ENCODE results near the gene SLC37A1. TPM values are rescaled to one million over a fixed set of nuclear protein-coding genes. Genes with fewer than 3 reads are reported as not detected.

The SLC37A1 gene
- total and polyA plus RNA-seq, 9 of the 15 experiments (the other 6 are each of a cell fraction or from before 2014, with no cell fraction given) = 0.06 to 3.4 (median 0.40) TPM

DNA sequence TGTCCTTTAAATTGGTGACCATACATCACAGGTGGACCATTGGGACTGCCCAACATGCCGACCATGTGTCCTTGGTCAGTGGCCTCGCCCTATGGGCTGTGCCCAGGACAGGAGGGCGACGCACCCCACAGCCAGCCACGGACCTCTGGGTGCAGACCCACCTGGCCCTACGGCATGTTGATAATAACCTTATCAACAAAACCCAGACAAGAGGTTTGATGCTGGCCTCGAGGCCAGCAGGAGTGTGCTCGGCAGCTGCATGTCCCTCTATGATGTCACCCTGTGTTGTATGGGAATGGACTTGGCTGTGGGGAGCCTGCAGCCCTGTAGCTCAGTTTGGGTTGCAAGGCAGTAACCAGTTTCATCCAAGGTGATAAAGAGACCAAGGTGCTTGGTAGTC lies 32.1 kb downstream of the SLC37A1 start (continued):
- TF ChIP-seq ZFP30 (CRISPR knock-in tag; IDR thresholded peaks at IDR 0.05; ENCODE audit: borderline replicate concordance) (no peak), ZC3H4 (CRISPR knock-in tag; IDR thresholded peaks at IDR 0.05; ENCODE audit: borderline replicate concordance) (0 out of 2 replicates have a peak, but pooled peaks have one; percentile 23)

DNA sequence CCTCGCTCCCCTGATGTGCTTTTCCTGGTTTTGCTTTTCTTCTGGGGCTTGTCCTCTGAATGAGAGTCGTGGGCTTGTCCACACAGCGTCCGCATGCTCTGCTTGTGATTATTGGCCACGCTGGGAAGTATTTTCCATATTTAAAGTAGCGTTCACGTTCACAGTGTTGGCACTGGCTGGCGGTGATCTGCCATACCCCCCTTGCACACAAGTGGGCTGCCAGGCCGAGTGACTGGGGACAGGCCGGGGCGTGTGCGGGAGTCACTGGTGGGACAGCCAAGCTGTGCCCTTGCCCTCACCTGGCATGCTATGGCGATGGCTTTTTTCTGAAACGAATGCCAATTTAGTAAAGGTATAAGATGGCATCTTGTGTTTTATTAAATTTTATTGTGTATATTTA lies 32.8 kb downstream of the SLC37A1 start:
- Histone ChIP-seq H3K9me3 (replicated peaks; ENCODE audit: control insufficient read depth, insufficient read depth, low read depth, low read length) (no peaks in the 10 kb centered on the region; the same call in 1 of the 2 replicates), H3K9ac (ENCODE audit: insufficient read depth in 1 of 2, low read depth in 2 of 2, low read length in 2 of 2) (peak overlapping the region; percentile 55 to 69; a peak in 2 of 4 replicates), H2AFZ (ENCODE audit: low read depth, low read length) (no peak overlapping the region), H3K79me2 (ENCODE audit: control insufficient read depth, insufficient read depth, low read length) (no peaks in the 10 kb centered on the region), H4K20me1 (replicated peaks; ENCODE audit: control insufficient read depth, insufficient read depth, low read length) (no peaks in the 10 kb centered on the region), H3K9me1 (ENCODE audit: control insufficient read depth, insufficient read depth, low read length) (peaks cover 2% of the 10 kb centered on the region), H3K27me3 (ENCODE audit: control insufficient read depth in 2 of 2, insufficient read depth in 2 of 2, low read length in 2 of 2) (no peaks in the 10 kb centered on the region), H3K4me1 (replicated peaks in 1 of 2; ENCODE audit: control insufficient read depth in 2 of 2, insufficient read depth in 2 of 2, low read length in 2 of 2) (peaks cover 48 to 62% of the 10 kb centered on the region in 2 experiments), H3K27ac (ENCODE audit: extremely low read depth, low read depth, low read length) (peak overlapping the region; percentile 81; the same call in 2 of the 3 replicates), H3K4me3 (no peak overlapping the region), H3K36me3 (ENCODE audit: control insufficient read depth, insufficient read depth, low read length) (no peaks in the 10 kb centered on the region), H3K4me2 (ENCODE audit: insufficient read depth, low read length) (peak overlapping the region; percentile 90)
- FAIRE-seq = no peak
- intact Hi-C loops (cut with micrococcal nuclease) = no loop called here
- in situ Hi-C loops (cut with MboI) = no loop called here
- ChIA-PET CTCF (ENCODE audit: low intra/inter-chr PET ratio) (no interaction called here), POLR2A (interaction anchor here (1.6 to 3.3 kb wide), 2 partner anchors 11 to 19 kb away, joined by 5 to 14 read pairs; no protein-coding TSS in a partner anchor)
- DNase-seq (ENCODE audit: extremely low read depth in 1 of 4, low spot score in 3 of 4) = no peak
- ATAC-seq = no peak
- WGBS (ENCODE audit: insufficient coverage, low coverage, missing lambda C conversion rate) = 56% methylated on average over 14 of the region's 14 CpGs
- no TSS peak for BruUV-seq (replicated peaks)
- TF ChIP-seq, protein P1, sequence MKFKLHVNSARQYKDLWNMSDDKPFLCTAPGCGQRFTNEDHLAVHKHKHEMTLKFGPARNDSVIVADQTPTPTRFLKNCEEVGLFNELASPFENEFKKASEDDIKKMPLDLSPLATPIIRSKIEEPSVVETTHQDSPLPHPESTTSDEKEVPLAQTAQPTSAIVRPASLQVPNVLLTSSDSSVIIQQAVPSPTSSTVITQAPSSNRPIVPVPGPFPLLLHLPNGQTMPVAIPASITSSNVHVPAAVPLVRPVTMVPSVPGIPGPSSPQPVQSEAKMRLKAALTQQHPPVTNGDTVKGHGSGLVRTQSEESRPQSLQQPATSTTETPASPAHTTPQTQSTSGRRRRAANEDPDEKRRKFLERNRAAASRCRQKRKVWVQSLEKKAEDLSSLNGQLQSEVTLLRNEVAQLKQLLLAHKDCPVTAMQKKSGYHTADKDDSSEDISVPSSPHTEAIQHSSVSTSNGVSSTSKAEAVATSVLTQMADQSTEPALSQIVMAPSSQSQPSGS (CRISPR knock-in tag; IDR thresholded peaks at IDR 0.05) = no peak
- TF ChIP-seq TEAD1 (CRISPR knock-in tag; IDR thresholded peaks at IDR 0.05) = no peak
- TF ChIP-seq GABPB2 (CRISPR knock-in tag; conservative IDR thresholded peaks at IDR 0.05) = 0 out of 2 replicates have a peak, but pooled peaks have one; percentile 52
- TF ChIP-seq, protein P2, sequence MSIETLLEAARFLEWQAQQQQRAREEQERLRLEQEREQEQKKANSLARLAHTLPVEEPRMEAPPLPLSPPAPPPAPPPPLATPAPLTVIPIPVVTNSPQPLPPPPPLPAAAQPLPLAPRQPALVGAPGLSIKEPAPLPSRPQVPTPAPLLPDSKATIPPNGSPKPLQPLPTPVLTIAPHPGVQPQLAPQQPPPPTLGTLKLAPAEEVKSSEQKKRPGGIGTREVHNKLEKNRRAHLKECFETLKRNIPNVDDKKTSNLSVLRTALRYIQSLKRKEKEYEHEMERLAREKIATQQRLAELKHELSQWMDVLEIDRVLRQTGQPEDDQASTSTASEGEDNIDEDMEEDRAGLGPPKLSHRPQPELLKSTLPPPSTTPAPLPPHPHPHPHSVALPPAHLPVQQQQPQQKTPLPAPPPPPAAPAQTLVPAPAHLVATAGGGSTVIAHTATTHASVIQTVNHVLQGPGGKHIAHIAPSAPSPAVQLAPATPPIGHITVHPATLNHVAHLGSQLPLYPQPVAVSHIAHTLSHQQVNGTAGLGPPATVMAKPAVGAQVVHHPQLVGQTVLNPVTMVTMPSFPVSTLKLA (conservative IDR thresholded peaks at IDR 0.05) = no peak
- no peak for TF ChIP-seq ZNF583 (CRISPR knock-in tag; IDR thresholded peaks at IDR 0.05)
- no peak for TF ChIP-seq BACH1 (tag; IDR thresholded peaks at IDR 0.05)
- TF ChIP-seq, protein P3, sequence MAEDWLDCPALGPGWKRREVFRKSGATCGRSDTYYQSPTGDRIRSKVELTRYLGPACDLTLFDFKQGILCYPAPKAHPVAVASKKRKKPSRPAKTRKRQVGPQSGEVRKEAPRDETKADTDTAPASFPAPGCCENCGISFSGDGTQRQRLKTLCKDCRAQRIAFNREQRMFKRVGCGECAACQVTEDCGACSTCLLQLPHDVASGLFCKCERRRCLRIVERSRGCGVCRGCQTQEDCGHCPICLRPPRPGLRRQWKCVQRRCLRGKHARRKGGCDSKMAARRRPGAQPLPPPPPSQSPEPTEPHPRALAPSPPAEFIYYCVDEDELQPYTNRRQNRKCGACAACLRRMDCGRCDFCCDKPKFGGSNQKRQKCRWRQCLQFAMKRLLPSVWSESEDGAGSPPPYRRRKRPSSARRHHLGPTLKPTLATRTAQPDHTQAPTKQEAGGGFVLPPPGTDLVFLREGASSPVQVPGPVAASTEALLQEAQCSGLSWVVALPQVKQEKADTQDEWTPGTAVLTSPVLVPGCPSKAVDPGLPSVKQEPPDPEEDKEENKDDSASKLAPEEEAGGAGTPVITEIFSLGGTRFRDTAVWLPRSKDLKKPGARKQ (CRISPR knock-in tag; IDR thresholded peaks at IDR 0.05) = 0 out of 2 replicates have a peak, but pooled peaks have one; percentile 4
- no peak for TF ChIP-seq ZNF134 (CRISPR knock-in tag; conservative IDR thresholded peaks at IDR 0.05)
- TF ChIP-seq, protein P4, sequence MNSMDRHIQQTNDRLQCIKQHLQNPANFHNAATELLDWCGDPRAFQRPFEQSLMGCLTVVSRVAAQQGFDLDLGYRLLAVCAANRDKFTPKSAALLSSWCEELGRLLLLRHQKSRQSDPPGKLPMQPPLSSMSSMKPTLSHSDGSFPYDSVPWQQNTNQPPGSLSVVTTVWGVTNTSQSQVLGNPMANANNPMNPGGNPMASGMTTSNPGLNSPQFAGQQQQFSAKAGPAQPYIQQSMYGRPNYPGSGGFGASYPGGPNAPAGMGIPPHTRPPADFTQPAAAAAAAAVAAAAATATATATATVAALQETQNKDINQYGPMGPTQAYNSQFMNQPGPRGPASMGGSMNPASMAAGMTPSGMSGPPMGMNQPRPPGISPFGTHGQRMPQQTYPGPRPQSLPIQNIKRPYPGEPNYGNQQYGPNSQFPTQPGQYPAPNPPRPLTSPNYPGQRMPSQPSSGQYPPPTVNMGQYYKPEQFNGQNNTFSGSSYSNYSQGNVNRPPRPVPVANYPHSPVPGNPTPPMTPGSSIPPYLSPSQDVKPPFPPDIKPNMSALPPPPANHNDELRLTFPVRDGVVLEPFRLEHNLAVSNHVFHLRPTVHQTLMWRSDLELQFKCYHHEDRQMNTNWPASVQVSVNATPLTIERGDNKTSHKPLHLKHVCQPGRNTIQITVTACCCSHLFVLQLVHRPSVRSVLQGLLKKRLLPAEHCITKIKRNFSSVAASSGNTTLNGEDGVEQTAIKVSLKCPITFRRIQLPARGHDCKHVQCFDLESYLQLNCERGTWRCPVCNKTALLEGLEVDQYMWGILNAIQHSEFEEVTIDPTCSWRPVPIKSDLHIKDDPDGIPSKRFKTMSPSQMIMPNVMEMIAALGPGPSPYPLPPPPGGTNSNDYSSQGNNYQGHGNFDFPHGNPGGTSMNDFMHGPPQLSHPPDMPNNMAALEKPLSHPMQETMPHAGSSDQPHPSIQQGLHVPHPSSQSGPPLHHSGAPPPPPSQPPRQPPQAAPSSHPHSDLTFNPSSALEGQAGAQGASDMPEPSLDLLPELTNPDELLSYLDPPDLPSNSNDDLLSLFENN (IDR thresholded peaks at IDR 0.05; ENCODE audit: low read depth in 2 of 2, low read length in 2 of 2) = no peak
- TF ChIP-seq ZNF263 (CRISPR knock-in tag; IDR thresholded peaks at IDR 0.05; ENCODE audit: borderline replicate concordance) = 0 out of 2 replicates have a peak, but pooled peaks have one; percentile 36

All from K562 (cell line).